Measurements from ENCODE around the gene AP4E1. TPM values are rescaled to one million over a fixed set of nuclear protein-coding genes. Genes with fewer than 3 reads are reported as not detected.

AP4E1 gene
- total RNA-seq, 1 experiment from 2014 or later = 10.1 TPM

- BruUV-seq (replicated peaks) = no TSS peak
- Histone ChIP-seq H3K4me1 (ENCODE audit: control insufficient read depth in 1 of 2, insufficient read depth in 2 of 2, low read length in 2 of 2) (no peaks in the 10 kb centered on the region), H3K9ac (ENCODE audit: low read length) (no peak overlapping the region), H3K9me3 (ENCODE audit: control insufficient read depth in 1 of 2, insufficient read depth in 1 of 2, low read depth in 1 of 2, low read length in 2 of 2) (no peaks in the 10 kb centered on the region), H3K27me3 (ENCODE audit: insufficient read depth, low read length) (no peaks in the 10 kb centered on the region), H2AFZ (ENCODE audit: low read depth, low read length, poor library complexity, severe bottlenecking) (no peak overlapping the region), H3K9me2 (ENCODE audit: insufficient read depth) (no peaks in the 10 kb centered on the region), H3K4me2 (ENCODE audit: low read length) (no peak overlapping the region), H3K27ac (ENCODE audit: low read depth, low read length) (no peak overlapping the region), H3K79me2 (ENCODE audit: insufficient read depth, low read length) (no peaks in the 10 kb centered on the region), H4K20me1 (ENCODE audit: insufficient read depth) (no peaks in the 10 kb centered on the region), H3K4me3 (replicated peaks in 1 of 2; ENCODE audit: low read depth in 1 of 2, low read length in 2 of 2) (no peak overlapping the region), H3K36me3 (ENCODE audit: control insufficient read depth in 1 of 2, insufficient read depth in 2 of 2, low read length in 2 of 2) (peaks cover 0 to 6% of the 10 kb centered on the region in 2 experiments; a peak in 2 of 4 replicates)
- ATAC-seq = no peak
- ChIA-PET CTCF (no interaction called here), POLR2A (no interaction called here), RAD21 (ENCODE audit: low non-redundant PET in 1 of 2, low total read pairs in 2 of 2, uncharacterized antibody in 2 of 2, unreplicated experiment in 2 of 2) (no interaction called here)
- TF ChIP-seq SRF (IDR thresholded peaks at IDR 0.05; ENCODE audit: low read depth) = no peak
- no peak for TF ChIP-seq REST (IDR thresholded peaks at IDR 0.05; ENCODE audit: low read depth)
- no peak for TF ChIP-seq ZBTB33 (IDR thresholded peaks at IDR 0.05; ENCODE audit: extremely low read depth, insufficient replicate concordance, low read length)
- TF ChIP-seq RAD21 (IDR thresholded peaks at IDR 0.05; ENCODE audit: low read depth) = no peak
- no peak for TF ChIP-seq YY1 (IDR thresholded peaks at IDR 0.05; ENCODE audit: extremely low read depth, insufficient replicate concordance, low read depth, low read length)
- no peak for TF ChIP-seq CEBPB (IDR thresholded peaks at IDR 0.05; ENCODE audit: low read depth)
- intact Hi-C loops (cut with micrococcal nuclease) = no loop called here
- no peak for DNase-seq (ENCODE audit: low read depth, low spot score)
Observed at GRCh38 chr15:50930792-50931191, 22.3 kb downstream of the AP4E1 start.
